Glutamatergic neuron (in vitro differentiated cells): ENCODE measurements around the gene CAT. TPM values are rescaled to one million over a fixed set of nuclear protein-coding genes. Genes with fewer than 3 reads are reported as not detected.

ENCODE experiments used
- DNase-seq: peaks from one replicate; pipeline ENCODE4 v3.0.0; 2022
- H3K27ac Mint-ChIP-seq: one replicate; pipeline ENCODE4 v1.8.0; 2020; ENCODE audit warnings: mild to moderate bottlenecking, mixed read lengths, inconsistent platforms; ENCODE audit not compliant: unreplicated experiment
- H3K27me3 Mint-ChIP-seq: one replicate; pipeline ENCODE4 v1.8.0; 2020; ENCODE audit warnings: mild to moderate bottlenecking, moderate library complexity, mixed read lengths, inconsistent platforms; ENCODE audit not compliant: unreplicated experiment
- H3K36me3 Mint-ChIP-seq: one replicate; pipeline ENCODE4 v1.8.0; 2020; ENCODE audit warnings: mild to moderate bottlenecking, mixed read lengths, inconsistent platforms; ENCODE audit not compliant: unreplicated experiment
- H3K4me1 Mint-ChIP-seq: one replicate; pipeline ENCODE4 v1.8.0; 2020; ENCODE audit warnings: mild to moderate bottlenecking, low read depth, mixed read lengths, inconsistent platforms; ENCODE audit not compliant: unreplicated experiment
- H3K4me3 Mint-ChIP-seq: one replicate; pipeline ENCODE4 v1.8.0; 2020; ENCODE audit warnings: mild to moderate bottlenecking, mixed read lengths, inconsistent platforms; ENCODE audit not compliant: unreplicated experiment
- H3K9me3 Mint-ChIP-seq: one replicate; pipeline ENCODE4 v1.8.0; 2020; ENCODE audit warnings: mild to moderate bottlenecking, moderate library complexity, mixed read lengths, inconsistent platforms; ENCODE audit not compliant: unreplicated experiment
- CTCF ChIP-seq: fragments of 200-600 bp; sonication (generic); IDR thresholded peaks from one replicate; pipeline ENCODE4 v1.5.0; 2021; ENCODE audit not compliant: partially characterized antibody, unreplicated experiment
- total RNA-seq: library from RNA; stranded (reverse); fragmentation: NEBNext Ultra II Directional; extraction: Animal tissue kit (Norgen Biotek cat#: 25700); gene quantifications from one replicate; pipeline ENCODE4 v1.2.1, GENCODE V29; 2021; ENCODE audit not compliant: unreplicated experiment

The CAT gene
- total RNA-seq, 1 donor from 2014 or later, result 22.9 TPM

GRCh38 chr11:34476849-34477248 lies 38.1 kb downstream of the CAT start:
- TF ChIP-seq CTCF, result no peak
- Mint-ChIP-seq H3K27ac (no peak overlapping the region), H3K9me3 (no peaks in the 10 kb centered on the region), H3K4me3 (no peak overlapping the region), H3K36me3 (no peaks in the 10 kb centered on the region), H3K27me3 (no peaks in the 10 kb centered on the region), H3K4me1 (peaks cover under 1% of the 10 kb centered on the region)
- DNase-seq, result no peak

GRCh38 chr11:34478845-34479663 lies 40.3 kb downstream of the CAT start:
- Mint-ChIP-seq H3K4me1 (peaks cover 2% of the 10 kb centered on the region), H3K27ac (no peak overlapping the region), H3K4me3 (no peak overlapping the region), H3K9me3 (no peaks in the 10 kb centered on the region), H3K27me3 (no peaks in the 10 kb centered on the region), H3K36me3 (no peaks in the 10 kb centered on the region)
- no peak for TF ChIP-seq CTCF
- no peak for DNase-seq

GRCh38 chr11:34480314-34480713 lies 41.6 kb downstream of the CAT start:
- H3K27me3 Mint-ChIP-seq, result no peaks in the 10 kb centered on the region
- TF ChIP-seq CTCF, result no peak
- H3K27ac Mint-ChIP-seq, result no peak overlapping the region
- no peaks in the 10 kb centered on the region for H3K36me3 Mint-ChIP-seq
- no peak overlapping the region for H3K4me3 Mint-ChIP-seq
- H3K4me1 Mint-ChIP-seq, result peaks cover 2% of the 10 kb centered on the region
- no peaks in the 10 kb centered on the region for H3K9me3 Mint-ChIP-seq
- no peak for DNase-seq

- H3K4me1 Mint-ChIP-seq, result peaks cover 2% of the 10 kb centered on the region
- no peaks in the 10 kb centered on the region for H3K27me3 Mint-ChIP-seq
- no peaks in the 10 kb centered on the region for H3K36me3 Mint-ChIP-seq
Observed at GRCh38 chr11:34481307-34481706, 42.6 kb downstream of the CAT start.

More at GRCh38 chr11:34481307-34481706, 42.6 kb downstream of the CAT start:
- no peak for TF ChIP-seq CTCF
- H3K9me3 Mint-ChIP-seq, result no peaks in the 10 kb centered on the region
- H3K27ac Mint-ChIP-seq, result no peak overlapping the region
- DNase-seq, result no peak
- no peak overlapping the region for H3K4me3 Mint-ChIP-seq
